ENCODE results near the gene SPEN. TPM values are rescaled to one million over a fixed set of nuclear protein-coding genes. Genes with fewer than 3 reads are reported as not detected.

Gene SPEN, protein sequence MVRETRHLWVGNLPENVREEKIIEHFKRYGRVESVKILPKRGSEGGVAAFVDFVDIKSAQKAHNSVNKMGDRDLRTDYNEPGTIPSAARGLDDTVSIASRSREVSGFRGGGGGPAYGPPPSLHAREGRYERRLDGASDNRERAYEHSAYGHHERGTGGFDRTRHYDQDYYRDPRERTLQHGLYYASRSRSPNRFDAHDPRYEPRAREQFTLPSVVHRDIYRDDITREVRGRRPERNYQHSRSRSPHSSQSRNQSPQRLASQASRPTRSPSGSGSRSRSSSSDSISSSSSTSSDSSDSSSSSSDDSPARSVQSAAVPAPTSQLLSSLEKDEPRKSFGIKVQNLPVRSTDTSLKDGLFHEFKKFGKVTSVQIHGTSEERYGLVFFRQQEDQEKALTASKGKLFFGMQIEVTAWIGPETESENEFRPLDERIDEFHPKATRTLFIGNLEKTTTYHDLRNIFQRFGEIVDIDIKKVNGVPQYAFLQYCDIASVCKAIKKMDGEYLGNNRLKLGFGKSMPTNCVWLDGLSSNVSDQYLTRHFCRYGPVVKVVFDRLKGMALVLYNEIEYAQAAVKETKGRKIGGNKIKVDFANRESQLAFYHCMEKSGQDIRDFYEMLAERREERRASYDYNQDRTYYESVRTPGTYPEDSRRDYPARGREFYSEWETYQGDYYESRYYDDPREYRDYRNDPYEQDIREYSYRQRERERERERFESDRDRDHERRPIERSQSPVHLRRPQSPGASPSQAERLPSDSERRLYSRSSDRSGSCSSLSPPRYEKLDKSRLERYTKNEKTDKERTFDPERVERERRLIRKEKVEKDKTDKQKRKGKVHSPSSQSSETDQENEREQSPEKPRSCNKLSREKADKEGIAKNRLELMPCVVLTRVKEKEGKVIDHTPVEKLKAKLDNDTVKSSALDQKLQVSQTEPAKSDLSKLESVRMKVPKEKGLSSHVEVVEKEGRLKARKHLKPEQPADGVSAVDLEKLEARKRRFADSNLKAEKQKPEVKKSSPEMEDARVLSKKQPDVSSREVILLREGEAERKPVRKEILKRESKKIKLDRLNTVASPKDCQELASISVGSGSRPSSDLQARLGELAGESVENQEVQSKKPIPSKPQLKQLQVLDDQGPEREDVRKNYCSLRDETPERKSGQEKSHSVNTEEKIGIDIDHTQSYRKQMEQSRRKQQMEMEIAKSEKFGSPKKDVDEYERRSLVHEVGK (N-terminal part only)
- 54.0 and 59.8 TPM in 2 replicates for total RNA-seq
- long read RNA-seq, partial matches to known transcripts: 31 of 46 reads
- long read RNA-seq, other reads (novel, unspliced or antisense): 14 of 46 reads

DNA sequence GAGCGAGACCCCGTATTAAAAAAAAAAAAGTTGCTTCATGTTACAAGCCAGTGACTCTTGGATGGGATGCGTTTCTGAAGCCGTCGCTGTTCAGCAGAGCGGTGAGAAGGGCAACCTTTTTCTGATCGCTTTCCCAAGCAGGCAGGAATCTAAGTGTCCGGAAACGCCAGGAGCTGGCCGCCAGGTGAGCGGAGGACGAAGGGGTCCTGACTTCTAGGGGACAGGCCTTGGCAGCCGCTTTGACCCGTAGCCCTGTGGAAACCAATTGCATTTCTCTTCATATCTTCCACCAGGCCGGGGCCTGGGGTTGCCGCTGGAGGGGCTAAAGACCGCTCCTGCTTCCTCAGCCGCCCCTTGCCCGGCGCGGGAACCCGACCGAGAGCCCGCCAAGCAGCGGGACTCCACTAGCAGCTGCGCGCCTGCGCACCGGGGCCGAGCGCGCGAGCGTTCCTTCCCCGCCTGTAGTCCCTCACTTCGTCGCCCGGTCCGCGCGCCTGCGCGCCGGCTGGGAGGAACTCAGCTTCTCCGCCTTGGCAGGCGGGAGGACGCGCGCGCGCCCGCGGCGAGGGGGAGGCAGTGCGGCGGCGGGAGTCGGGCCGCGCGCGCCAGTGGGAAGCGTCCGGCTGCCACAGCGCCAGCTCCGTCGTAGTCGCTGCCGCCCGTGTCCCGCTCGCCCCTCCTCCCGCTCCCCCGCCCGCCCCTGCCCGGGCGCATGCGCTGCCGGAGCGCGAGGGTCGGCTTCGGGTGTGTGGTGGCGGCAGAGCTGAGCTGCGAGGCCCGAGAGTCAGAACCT, at the start of gene SPEN:
Gene SPEN (plus strand): TSS at position 608 of the 793 bp plus-strand sequence. CDS start 361 bp downstream, outside the sequence.
- DNase-seq (ENCODE audit: extremely low spot score, unreplicated experiment): peak; percentile 100
- H3K27me3 Mint-ChIP-seq (ENCODE audit: unreplicated experiment): no peaks in the 10 kb centered on the region
- peaks cover 38% of the 10 kb centered on the region for H3K4me1 Mint-ChIP-seq (ENCODE audit: unreplicated experiment)
- H3K9me3 Mint-ChIP-seq (ENCODE audit: unreplicated experiment): no peaks in the 10 kb centered on the region
- H3K36me3 Mint-ChIP-seq (ENCODE audit: unreplicated experiment): no peaks in the 10 kb centered on the region
- peak within 1 kb of the TSS; percentile 98 for H3K27ac Mint-ChIP-seq (ENCODE audit: unreplicated experiment)
- H3K4me3 Mint-ChIP-seq (ENCODE audit: unreplicated experiment): peak within 1 kb of the TSS; percentile 98
- no peak for TF ChIP-seq CTCF (IDR thresholded peaks at IDR 0.05)

DNA sequence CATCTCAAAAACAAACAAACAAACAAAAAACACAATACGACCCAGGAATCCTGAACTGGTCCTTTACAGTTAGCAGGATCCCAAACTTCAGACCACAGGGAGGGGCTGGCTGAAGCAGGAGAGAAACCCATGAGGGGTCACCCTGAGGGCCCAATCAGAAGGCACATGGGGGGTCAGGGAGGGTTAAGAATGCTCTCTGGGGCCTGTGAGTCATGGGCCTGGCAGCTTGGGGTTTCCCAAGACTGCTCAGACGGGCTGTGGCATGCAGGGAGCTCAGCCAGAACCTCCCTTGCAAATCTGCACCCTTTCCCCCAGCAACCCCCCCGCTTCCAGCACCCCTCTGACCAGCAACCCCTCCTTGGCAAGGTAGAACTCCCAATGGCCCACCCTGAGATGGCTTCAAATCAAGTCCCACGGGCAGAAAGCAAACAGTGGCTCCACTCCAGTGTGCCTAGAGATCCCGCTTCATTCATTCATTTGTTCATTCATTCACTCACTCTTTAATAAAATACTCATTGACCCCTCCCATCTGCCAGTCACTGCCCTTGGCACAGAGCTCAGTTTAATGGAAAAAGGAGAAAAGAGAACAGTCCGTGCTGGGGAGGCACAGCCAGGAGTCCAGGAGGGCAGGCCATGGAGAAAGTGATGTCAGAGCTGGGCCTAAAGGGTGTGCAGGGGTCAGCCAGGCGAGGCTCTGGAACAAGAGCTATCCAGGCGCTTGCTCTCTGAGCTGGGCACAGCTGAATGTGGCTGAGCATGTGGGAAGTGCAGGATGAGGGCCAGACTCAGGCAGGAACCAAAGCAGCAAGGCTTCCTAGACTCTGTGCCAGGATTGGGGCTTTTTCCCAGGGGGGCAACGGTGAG, 48.3 kb upstream of the SPEN start:
- DNase-seq (ENCODE audit: extremely low spot score, unreplicated experiment): peak; percentile 92
- no peak overlapping the region for H3K4me3 Mint-ChIP-seq (ENCODE audit: unreplicated experiment)
- no peaks in the 10 kb centered on the region for H3K9me3 Mint-ChIP-seq (ENCODE audit: unreplicated experiment)
- peak overlapping the region; percentile 97 for H3K27ac Mint-ChIP-seq (ENCODE audit: unreplicated experiment)
- H3K36me3 Mint-ChIP-seq (ENCODE audit: unreplicated experiment): no peaks in the 10 kb centered on the region
- peaks cover 67% of the 10 kb centered on the region for H3K4me1 Mint-ChIP-seq (ENCODE audit: unreplicated experiment)
- TF ChIP-seq CTCF (IDR thresholded peaks at IDR 0.05): no peak
- no peaks in the 10 kb centered on the region for H3K27me3 Mint-ChIP-seq (ENCODE audit: unreplicated experiment)

DNA sequence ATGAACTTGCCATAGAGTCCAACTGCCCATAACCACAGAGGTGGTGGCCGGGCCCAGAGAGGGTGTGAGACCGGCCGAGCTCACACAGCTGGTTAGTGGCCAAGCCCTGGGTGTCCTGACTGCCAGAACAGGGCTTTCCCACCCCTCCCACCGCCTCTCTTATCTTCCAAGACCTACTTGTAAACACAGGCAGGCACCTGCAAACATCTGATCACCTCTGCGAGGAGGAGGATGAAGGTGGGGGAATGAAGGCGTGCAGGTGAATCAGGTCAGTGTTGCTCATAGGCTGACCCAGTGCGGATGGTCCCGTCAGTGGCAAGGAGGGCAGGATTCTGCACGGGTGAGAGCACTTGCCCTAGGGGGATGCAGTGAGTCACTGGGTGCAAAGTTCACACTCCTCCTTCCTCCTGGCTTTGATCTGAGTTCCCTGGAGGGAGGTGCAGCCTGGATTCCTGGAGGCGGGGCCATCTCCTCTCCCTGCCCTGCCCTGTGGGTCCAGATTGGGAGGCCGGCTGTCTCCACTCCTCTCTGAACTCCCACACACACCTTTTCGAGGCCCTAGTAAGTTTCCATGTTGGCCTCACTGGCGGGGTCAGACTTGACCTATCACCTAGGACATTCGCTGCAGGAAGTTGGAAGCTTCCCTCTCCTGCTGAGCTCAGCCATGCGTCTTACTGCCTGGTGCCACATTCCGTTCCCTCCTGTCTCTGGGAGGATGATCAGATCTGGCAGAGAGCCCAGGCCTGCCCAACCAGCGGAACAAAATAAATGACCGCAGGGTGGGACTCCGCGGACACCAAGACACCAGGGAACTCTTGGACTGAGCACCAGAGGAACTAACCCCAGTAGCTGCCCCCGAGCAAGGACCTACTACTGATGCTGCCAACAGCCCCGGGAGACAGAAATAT, 47.3 kb upstream of the SPEN start:
- Mint-ChIP-seq H3K27ac (ENCODE audit: unreplicated experiment) (peak overlapping the region; percentile 97), H3K4me1 (ENCODE audit: unreplicated experiment) (peaks cover 61% of the 10 kb centered on the region), H3K9me3 (ENCODE audit: unreplicated experiment) (no peaks in the 10 kb centered on the region), H3K27me3 (ENCODE audit: unreplicated experiment) (no peaks in the 10 kb centered on the region), H3K4me3 (ENCODE audit: unreplicated experiment) (peak overlapping the region; percentile 32), H3K36me3 (ENCODE audit: unreplicated experiment) (no peaks in the 10 kb centered on the region)
- peak; percentile 89 for DNase-seq (ENCODE audit: extremely low spot score, unreplicated experiment)
- TF ChIP-seq CTCF (IDR thresholded peaks at IDR 0.05): no peak

Measured in osteocyte (in vitro differentiated cells).